Sigmoid colon (tissue), 7 donors: ENCODE measurements around the gene CACNA2D3. TPM values are rescaled to one million over a fixed set of nuclear protein-coding genes. Genes with fewer than 3 reads are reported as not detected.

Experiments used
- DNase-seq: peaks from one replicate; pipeline ENCODE4 v3.0.0-alpha.2; 2019
- H3K27ac ChIP-seq, 4 donors: fragments of 200-600 bp; sonication (generic); one replicate each; pipeline ENCODE4 v1.5.1; 2016 to 2019; ENCODE audit warnings: mild to moderate bottlenecking in 1 of 4
- H3K27me3 ChIP-seq, 3 donors: fragments of 200-600 bp; sonication (generic); one replicate each; pipeline ENCODE4 v1.5.1; 2019; ENCODE audit warnings: mild to moderate bottlenecking in 1 of 3
- H3K36me3 ChIP-seq, 4 donors: fragments of 200-600 bp; sonication (generic); one replicate each; pipeline ENCODE4 v1.5.1; 2016 to 2019
- H3K4me1 ChIP-seq, 4 donors: fragments of 200-600 bp; sonication (generic); one replicate each; pipeline ENCODE4 v1.5.1; 2017 to 2019
- H3K4me3 ChIP-seq, 4 donors: fragments of 200-600 bp; sonication (generic); one replicate each; pipeline ENCODE4 v1.5.1; 2017 to 2019; ENCODE audit warnings: mild to moderate bottlenecking in 2 of 4, moderate library complexity in 1 of 4
- H3K9me3 ChIP-seq, 4 donors: fragments of 200-600 bp in 3 of 4; sonication (generic) in 3 of 4; one replicate each; pipeline versions ENCODE4 v1.5.1 to v1.6.1; 2013 to 2019
- CTCF ChIP-seq, 4 experiments: fragments of 450-650 bp in 3 of 4; fragments of 200-600 bp in 1 of 4; IDR thresholded peaks; one replicate each; pipeline ENCODE4 v1.5.1; 2016 to 2019; ENCODE audit warnings: antibody characterized with exemption in 4 of 4, mild to moderate bottlenecking in 3 of 4, moderate library complexity in 2 of 4
- EP300 ChIP-seq, 4 donors: sonication (generic); formaldehyde crosslinking; IDR thresholded peaks; one replicate each; pipeline ENCODE4 v1.6.1; 2017; ENCODE audit warnings: antibody characterized with exemption in 4 of 4
- POLR2A ChIP-seq, 2 donors: fragments of 450-650 bp; IDR thresholded peaks; one replicate each; pipeline ENCODE4 v1.6.1; 2016; ENCODE audit warnings: antibody characterized with exemption in 2 of 2, mild to moderate bottlenecking in 2 of 2, moderate library complexity in 2 of 2
- POLR2AphosphoS5 ChIP-seq, 4 donors: sonication (generic); formaldehyde crosslinking; IDR thresholded peaks; one replicate each; pipeline ENCODE4 v1.6.1; 2017; ENCODE audit warnings: antibody characterized with exemption in 4 of 4
- WGBS, 2 donors: extraction: QIAGEN DNeasy Blood & Tissue Kit; methylation state at CpG; one replicate each; pipeline ENCODE4 v1.1.7; 2013; 5-methylcytosine and 5-hydroxymethylcytosine counted together
- intact Hi-C: fragments of 100-400 bp; cut with DNase I; formaldehyde crosslinking; loops from one replicate; pipeline ENCODE4 v1.15.1; 2023
- polyA plus RNA-seq, 3 donors: library from polyadenylated mRNA; stranded (reverse); fragments of 200-250 nt; gene quantifications; one replicate each; pipeline ENCODE4 v1.2.3, GENCODE V29; 2013
- total RNA-seq, 4 donors: library from RNA; depleted of rRNA; stranded (reverse); fragments of >200 nt; gene quantifications; one replicate each; pipeline ENCODE4 v1.1.0, GENCODE V29; 2016
- donor health status: healthy with polysubstance abuse.
- donor health status: Bipolar disorder and iron deficiency.
- donor health status: healthy.

The CACNA2D3 gene
- total and polyA plus RNA-seq, 7 donors = 0.32 to 10.2 (median 4.8) TPM; not detected in 1

GRCh38 chr3:54871867-54872266, 749.5 kb downstream of the CACNA2D3 start:
- no peak for DNase-seq
- Histone ChIP-seq H3K36me3 (no peaks in the 10 kb centered on the region), H3K27me3 (no peaks in the 10 kb centered on the region), H3K27ac (no peak overlapping the region), H3K9me3 (no peaks in the 10 kb centered on the region), H3K4me3 (no peak overlapping the region), H3K4me1 (peaks cover 0 to 9% (median 4%) of the 10 kb centered on the region in 4 donors)
- intact Hi-C loops = no loop called here
- WGBS, 2 donors = 51 to 68% methylated on average over 4 of the region's 4 CpGs
- TF ChIP-seq CTCF (IDR thresholded peaks at IDR 0.05) (no peak), POLR2A (IDR thresholded peaks at IDR 0.05) (no peak), EP300 (IDR thresholded peaks at IDR 0.05) (no peak), POLR2AphosphoS5 (IDR thresholded peaks at IDR 0.05) (no peak)

DNA sequence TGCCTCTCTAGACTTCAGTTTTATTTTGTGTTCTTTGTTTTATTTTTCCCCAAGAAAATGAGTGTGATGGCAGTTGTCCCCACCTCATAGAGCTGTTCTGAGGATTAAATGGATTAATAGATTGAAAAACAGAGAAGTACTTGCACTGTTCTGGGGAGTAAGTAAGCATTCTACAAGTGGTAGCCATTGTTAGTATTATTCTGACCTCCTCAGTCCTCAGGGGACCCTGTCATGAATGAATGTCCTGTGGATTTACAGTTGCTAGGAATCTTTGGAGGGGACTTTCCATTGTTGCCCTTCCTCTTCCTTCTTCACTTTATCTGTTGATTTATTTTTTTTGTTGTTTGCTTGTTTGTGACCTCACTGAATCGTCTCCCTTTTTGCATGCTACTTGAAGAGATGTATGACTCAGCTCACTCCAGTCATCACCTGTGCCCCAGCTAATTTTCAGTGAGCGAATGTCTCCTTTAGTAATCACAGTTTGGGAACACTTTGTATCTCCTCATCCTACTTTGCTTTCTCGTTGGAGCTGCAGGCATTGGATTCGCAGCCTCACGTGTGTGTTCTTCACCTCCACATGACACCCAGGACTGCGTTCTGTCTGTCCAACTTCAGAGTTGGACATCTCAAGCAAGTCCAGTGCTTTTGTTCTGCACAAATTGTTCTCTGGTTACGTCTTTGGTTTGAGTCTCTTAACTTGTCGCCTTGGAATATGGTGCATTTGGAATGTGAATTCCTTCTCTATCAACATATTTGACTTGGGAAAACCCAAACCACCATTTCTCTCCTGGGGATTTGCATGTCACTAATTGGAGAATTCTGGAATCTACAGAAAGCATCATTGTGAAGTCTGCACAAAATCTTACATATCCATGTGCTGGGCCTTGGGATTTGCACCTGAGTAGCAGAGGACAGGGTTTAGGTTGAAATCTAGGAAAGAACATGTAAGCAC, 751.0 kb downstream of the CACNA2D3 start:
- intact Hi-C loops = no loop called here
- H3K27me3 ChIP-seq = no peaks in the 10 kb centered on the region
- WGBS, 2 donors = 82 to 86% methylated on average over 8 of the region's 8 CpGs
- H3K4me1 ChIP-seq = peaks cover 0 to 9% (median 4%) of the 10 kb centered on the region in 4 donors
- no peak overlapping the region for H3K27ac ChIP-seq
- H3K9me3 ChIP-seq = no peaks in the 10 kb centered on the region
- H3K4me3 ChIP-seq = no peak overlapping the region
- TF ChIP-seq POLR2A (IDR thresholded peaks at IDR 0.05) (no peak), CTCF (IDR thresholded peaks at IDR 0.05) (no peak), EP300 (IDR thresholded peaks at IDR 0.05) (no peak), POLR2AphosphoS5 (IDR thresholded peaks at IDR 0.05) (no peak)
- DNase-seq = no peak
- no peaks in the 10 kb centered on the region for H3K36me3 ChIP-seq

DNA sequence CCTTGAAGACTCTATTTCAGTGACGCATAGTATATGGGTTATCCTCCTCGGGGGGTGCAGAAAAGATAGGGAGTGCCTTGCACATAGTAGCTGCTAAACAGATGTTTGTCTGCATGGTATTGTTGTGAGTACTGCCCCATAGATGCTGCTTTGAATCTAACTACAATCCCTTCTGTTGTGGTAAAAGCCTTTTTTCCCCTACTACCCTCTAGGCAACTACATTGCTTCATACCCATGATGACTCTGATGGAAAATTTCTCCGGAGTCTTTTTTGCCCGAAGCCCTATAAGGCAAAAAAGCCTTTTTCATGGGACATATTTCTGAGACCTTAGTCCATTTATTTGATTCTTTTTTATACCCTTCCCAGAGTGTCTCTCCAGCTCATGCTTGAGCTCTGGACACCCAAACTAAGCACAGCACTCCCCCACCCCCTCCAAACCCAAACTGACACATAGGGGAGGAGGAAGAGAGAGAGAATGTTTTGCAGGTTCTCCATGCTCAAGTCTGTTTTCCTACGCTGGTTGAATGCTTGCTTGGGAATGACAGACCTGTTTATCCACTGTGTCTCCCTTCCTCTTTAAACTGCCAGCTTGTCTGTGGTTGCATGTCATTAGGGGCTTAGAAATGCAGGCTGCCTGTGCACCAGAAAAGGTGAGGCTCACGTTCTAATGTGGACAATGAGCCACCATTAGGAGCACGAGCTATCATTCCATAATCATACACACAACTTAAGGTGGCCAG, 752.6 kb downstream of the CACNA2D3 start:
- no peaks in the 10 kb centered on the region for H3K9me3 ChIP-seq
- TF ChIP-seq EP300 (IDR thresholded peaks at IDR 0.05) (no peak), POLR2A (IDR thresholded peaks at IDR 0.05) (no peak), CTCF (IDR thresholded peaks at IDR 0.05) (no peak), POLR2AphosphoS5 (IDR thresholded peaks at IDR 0.05) (no peak)
- DNase-seq = no peak
- H3K27me3 ChIP-seq = no peaks in the 10 kb centered on the region
- no peak overlapping the region for H3K27ac ChIP-seq
- intact Hi-C loops = no loop called here
- no peaks in the 10 kb centered on the region for H3K36me3 ChIP-seq
- peaks cover 0 to 8% (median 4%) of the 10 kb centered on the region in 4 donors for H3K4me1 ChIP-seq
- 82 to 87% methylated on average over 7 of the region's 7 CpGs for WGBS, 2 donors
- no peak overlapping the region for H3K4me3 ChIP-seq

DNA sequence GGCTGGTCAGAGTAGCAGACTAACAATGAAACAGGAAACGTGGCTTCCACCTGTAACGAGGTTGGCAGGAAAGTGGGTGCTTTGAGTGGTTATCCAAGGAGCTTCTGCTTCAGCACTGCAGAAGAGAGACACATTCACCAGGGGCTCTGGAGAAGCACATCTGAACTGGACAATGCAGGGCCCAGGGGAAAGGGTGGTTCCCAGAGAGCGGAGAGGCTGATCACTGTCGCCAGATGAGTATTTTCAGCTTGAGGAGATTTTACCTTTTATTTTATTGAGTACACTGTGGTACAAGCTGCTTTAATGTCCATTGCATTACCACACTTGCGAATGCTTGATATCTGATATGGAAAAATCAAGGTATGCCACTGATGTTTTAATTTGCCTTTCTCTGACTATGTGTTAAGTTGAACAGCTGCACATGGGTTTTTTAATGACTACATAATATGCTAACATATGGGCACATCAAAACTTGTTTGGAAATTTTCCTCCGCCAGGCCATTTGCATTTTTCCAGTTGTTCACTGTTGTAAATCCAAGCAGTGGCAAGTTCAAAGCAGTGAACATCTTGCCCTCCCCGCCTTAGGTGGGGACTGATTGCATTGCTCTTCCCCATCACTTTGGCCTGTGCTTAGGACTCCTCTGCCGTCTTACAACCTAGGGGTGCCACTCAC, 753.4 kb downstream of the CACNA2D3 start:
- H3K27me3 ChIP-seq = no peaks in the 10 kb centered on the region
- peaks cover 0 to under 1% (median 0%) of the 10 kb centered on the region in 4 donors for H3K4me1 ChIP-seq
- no peak for TF ChIP-seq EP300 (IDR thresholded peaks at IDR 0.05)
- TF ChIP-seq POLR2AphosphoS5 (IDR thresholded peaks at IDR 0.05) = no peak
- TF ChIP-seq CTCF (IDR thresholded peaks at IDR 0.05) = no peak
- 84 to 86% methylated on average over 8 of the region's 8 CpGs for WGBS, 2 donors
- DNase-seq = no peak
- intact Hi-C loops = no loop called here
- H3K9me3 ChIP-seq = no peaks in the 10 kb centered on the region
- no peak overlapping the region for H3K4me3 ChIP-seq
- H3K36me3 ChIP-seq = no peaks in the 10 kb centered on the region
- no peak overlapping the region for H3K27ac ChIP-seq
